ENCODE data around the gene WDR70. TPM values are rescaled to one million over a fixed set of nuclear protein-coding genes. Genes with fewer than 3 reads are reported as not detected.
"Not testable (repeated sequence)": the region's sequence is repeated elsewhere in the genome, so short reads cannot be mapped to it uniquely, and the experiment has no call there.

WDR70 gene
- total RNA-seq, 1 experiment from 2014 or later: 32.4 TPM

DNA sequence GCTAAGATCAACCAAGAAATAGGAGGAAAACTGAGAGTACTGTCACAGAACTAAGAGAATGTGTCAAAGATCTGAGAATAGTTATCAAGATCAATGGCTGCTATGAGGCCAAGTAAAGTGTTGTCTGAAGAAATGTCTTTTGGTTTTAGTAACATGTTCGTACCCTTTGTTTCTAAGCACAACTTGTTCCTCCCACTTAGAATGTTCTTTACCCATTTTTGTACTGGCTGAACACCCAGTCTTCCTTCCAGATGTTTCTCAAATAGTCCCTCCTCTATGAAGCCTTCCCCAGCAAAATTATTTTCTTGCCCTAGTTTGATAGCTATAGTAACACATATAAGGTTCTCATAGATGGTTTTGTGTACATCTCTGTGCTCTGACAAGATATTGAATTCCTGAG lies 191.5 kb downstream of the WDR70 start:
- no peak for DNase-seq (ENCODE audit: low read depth)

DNA sequence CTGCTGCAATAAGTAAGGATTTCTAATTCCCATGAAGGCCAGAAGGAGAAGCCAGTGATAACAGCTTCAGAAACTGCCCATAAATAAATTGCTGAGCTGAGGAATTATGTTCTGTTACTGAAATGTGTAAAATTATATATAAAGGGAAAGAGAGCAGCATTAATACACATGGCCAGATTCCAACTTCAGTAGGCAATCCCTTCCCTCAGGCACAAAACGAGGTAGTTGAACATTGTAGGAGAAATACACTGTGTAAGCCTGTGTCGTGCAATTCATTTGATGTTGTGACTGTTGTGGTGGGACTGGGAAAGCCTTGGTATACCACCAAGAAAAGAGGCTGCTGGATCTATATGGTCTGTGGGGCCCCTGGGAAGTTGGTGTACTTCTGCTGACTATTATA lies 192.9 kb downstream of the WDR70 start:
- no peak for DNase-seq (ENCODE audit: low read depth)

DNA sequence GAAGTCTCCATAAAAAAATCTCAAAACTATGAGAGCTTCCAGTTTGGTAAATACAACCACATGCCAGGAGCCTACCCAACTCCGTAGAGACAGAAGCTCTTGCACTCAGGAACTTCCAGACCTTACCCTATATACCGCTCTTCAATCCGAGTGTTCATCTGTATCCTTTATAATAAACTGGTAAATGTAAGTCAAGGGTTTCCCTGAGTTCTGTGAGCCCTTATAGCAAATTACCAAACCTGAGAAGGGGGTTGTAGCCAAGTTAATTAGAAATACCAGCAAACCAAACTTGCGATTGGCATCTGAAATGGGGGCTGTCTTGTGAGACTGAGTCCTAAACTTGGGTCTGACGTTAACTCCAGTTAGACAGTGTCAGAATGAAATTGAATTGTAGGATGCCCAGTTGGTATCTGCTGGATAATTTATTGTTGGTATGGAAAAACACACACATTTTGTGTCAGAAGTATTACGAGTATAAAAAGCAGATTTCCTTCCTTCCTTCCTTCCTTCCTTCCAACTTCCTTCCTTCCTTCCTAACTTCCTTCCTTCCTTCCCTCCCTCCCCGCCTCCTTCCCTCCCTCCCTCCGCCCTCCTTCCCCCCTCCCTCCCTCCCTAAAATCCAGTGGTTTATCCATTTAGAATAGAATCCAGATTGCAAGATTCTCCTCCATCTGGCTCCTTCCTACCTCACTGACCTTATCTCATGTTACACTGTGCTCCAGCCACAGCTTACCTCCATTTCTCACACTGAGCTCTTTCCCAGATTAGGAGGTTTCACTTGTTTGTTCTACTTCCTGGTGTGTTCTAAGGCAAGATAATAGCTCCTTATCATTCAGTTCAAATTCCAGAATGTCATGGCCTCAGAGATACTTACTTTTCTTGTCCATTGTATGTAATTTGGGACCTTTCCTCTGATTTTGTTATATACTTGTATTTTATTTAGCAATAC lies 196.7 kb downstream of the WDR70 start:
- DNase-seq (ENCODE audit: low read depth): no peak

DNA sequence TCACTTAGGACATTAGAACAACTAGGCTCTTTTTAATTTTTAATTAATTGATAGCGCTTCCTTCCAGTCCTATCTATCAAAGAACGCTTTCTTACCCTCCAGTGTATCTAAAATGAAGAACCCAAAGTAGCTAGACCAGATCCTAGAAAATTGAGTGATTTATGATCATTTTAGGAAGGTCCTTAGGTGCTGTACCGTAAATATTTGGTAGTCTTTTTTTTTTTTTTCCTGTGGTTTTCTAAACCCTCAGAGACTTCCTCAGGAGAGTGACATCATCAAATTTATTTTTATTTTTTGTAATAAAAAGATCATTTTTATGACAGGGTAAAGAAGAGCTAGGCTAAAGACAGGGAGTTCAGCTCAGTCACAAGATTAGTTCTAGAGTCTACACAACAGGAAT lies 197.4 kb downstream of the WDR70 start:
- DNase-seq (ENCODE audit: low read depth): no peak

DNA sequence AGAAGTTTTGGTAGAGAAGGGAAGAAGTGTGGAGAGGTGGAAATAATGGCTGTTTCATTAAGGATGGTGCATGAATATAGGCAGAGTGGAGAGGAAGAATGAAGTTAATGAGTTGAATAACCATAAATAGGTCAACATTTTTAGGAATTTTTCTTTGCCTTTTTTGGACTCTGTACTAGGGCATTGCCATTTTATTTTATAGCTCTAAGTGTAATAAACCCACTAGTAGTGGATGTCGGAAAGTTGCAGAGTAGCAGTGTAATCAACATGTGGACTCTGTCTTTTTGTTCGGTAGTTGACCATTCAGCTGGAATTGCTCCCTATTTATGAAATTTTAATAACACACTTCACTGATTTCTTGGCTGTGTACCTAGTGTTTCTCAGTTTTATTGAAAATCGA lies 199.1 kb downstream of the WDR70 start:
- no peak for DNase-seq (ENCODE audit: low read depth)

DNA sequence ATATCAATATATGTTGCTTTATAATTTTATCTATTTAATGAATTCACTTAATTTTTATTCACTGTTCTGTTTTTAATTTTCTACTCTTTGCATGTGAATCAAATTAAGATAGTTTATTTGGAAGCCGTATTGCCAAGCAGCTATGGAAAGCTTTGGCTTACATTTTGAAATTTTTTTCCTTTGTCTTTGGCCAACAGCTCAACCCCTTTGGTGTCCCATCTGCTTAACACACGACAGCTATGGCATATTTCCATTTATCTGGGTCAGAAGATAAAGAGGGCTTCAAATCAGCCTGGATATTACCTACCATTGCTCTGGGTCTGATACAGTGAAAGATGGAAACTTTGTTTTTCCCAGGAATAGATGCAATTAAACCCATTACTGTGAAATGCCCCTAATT lies 201.0 kb downstream of the WDR70 start:
- no peak for DNase-seq (ENCODE audit: low read depth)

DNA sequence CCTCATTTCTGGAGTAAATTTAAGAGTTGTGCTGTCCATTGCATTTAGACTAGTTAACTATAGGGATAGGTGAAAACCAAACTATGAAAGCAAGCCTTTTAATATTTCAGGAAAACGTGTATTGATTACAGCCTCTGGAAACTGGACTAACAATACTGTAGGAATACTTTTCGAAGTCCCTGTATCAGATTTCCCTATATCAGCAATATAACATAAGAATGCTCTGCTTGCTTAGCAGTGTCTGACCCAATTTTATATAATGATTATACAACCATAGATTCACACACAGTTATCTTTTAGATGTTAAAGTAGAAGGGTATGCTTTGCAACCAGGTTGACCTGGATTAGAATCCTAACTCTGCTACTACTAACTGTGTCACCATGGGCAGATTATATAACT lies 203.1 kb downstream of the WDR70 start:
- DNase-seq (ENCODE audit: low read depth): no peak

DNA sequence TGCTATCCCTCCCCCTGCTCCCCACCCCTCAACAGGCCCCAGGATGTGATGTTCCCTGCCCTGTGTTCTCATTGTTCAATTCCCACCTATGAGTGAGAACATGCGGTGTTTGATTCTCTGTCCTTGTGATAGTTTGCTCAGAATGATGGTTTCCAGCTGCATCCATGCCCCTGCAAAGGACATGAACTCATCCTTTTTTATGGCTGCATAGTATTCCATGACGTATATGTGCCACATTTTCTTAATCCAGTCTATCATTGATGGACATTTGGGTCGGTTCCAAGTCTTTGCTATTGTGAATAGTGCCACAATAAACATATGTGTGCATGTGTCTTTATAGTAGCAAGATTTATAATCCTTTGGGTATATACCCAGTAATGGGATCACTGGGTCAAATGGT lies 214.2 kb downstream of the WDR70 start:
- not testable (repeated sequence) for DNase-seq (ENCODE audit: low read depth)

DNA sequence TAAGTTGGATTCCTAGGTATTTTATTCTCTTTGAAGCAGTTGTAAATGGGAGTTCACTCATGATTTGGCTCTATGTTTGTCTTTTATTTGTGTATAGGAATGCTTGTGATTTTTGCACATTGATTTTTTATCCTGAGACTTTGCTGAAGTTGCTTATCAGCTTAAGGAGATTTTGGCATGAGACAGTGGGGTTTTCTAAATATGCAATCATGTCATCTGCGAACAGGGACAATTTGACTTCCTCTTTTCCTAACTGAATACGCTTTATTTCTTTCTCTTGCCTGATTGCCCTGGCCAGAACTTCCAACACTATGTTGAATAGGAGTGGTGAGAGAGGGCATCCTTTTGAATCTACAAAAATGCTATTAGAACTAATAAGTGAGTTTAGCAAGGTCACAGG lies 215.7 kb downstream of the WDR70 start:
- not testable (repeated sequence) for DNase-seq (ENCODE audit: low read depth)

DNA sequence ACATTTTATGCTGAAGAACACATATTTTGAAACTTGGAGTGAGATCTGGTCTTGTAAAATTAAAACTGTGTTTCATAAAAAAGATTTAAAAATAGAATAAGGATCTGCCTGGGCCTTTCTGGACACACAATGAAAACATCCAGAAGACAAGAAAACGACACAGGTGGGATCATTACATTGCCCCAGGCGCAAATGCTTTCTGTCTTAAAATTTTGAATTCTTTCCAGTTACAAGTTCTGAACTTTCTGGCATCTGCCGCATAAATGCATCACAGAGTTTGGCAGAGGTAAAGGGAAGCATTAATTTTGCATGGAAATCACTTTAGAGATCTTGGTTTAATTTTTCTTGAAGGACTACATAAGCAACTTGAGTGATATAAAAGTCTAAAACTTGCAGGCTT lies 219.6 kb downstream of the WDR70 start:
- no peak for DNase-seq (ENCODE audit: low read depth)

DNA sequence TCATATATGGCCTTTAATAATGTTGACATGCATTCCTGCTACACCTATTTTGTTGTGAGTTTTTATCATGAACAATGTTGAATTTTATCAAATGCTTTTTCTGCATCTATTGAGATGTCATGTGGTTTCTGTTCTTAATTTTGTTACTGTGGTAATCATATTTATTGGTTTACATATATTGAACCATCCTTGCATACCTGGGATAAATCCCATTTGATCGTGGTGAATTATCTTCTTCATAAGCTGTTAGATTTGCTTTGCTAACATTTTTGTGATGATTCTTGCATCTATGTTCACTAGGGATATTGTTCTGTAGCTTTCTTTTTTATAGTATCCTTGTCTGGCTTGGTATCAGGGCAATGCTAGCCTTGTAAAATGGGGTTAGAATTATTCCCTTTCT lies 222.0 kb downstream of the WDR70 start:
- DNase-seq (ENCODE audit: low read depth): no peak

DNA sequence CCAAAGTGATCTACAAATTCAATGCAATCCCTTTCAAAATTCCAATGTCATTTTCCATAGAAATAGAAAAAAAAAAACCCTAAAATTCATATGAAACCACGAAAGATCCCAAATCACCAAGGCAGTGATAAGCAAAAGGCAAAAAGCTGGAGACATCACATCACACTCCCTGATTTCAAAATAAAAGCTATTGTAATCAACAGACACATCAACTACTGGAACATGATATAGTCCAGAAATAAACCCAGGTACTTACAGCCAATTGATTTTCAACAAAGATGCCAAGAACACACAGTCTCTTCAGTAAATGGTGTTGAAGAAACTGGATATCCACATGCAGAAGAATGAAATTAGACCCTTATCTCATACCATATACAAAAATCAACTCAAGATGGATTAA lies 224.0 kb downstream of the WDR70 start:
- no peak for DNase-seq (ENCODE audit: low read depth)

DNA sequence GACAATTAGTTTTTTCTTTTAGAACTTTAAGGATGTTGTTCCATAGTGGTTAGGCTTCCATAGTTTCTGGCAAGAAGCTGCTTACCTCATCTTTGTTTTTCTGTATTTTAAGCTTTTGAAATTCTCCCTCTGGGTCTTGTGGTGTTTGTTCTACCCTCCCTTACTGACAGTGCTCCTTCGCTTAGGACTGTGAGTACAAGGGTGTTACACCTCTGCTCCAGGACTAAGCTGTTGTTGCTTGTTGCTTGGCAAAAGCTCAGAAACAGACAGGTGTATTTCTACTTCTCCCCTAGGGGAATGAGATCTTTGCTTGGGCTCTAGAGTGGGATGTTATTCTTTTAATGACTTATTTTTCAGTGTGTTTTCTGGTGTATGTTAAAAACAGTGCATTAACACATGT lies 225.2 kb downstream of the WDR70 start:
- DNase-seq (ENCODE audit: low read depth): no peak

DNA sequence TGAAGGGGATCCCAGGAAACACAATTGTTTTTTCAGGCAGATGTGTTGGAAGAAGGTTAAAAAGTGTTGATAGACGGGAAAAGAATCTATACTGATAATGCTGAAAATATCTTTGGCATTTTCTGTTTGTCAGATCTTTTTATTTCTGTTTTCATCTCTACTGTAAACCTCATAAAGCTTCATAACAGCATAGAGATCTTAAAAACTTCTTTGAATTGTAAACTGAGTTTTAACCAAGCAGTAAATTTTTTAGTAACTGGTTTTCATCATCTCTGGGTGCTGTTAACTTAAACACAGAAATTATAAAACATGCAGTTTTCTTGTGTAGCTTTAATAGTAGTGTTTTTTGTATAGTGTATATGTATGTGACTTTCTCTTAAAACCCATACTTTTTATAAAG lies 227.0 kb downstream of the WDR70 start:
- DNase-seq (ENCODE audit: low read depth): no peak

DNA sequence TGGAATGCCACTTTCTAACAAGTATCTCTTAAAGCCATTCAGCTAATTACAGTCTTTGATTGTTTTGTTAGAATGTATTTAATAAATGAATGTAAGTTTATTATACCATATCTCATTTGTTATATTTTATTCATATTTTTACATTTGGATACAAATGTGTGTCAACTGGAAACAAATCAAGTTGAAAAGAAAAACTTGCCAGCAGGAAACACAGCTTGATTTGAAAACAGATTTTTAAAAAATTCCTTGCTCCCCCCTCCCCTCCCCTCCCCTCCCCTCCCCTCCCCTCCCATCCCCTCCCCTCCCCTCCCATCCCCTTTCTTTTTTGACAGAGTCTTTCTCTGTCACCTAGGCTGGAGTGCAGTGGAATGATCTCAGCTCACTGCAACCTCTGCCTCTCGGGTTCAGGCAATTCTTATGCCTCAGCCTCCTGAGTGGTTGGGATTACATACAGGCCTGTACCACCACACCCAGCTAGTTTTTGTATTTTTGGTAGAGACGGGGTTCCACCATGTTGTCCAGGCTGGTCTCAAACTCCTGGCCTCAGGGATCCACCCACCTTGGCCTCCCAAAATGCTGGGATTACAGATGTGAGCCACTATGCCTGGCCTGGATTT lies 227.6 kb downstream of the WDR70 start:
- DNase-seq (ENCODE audit: low read depth): no peak

DNA sequence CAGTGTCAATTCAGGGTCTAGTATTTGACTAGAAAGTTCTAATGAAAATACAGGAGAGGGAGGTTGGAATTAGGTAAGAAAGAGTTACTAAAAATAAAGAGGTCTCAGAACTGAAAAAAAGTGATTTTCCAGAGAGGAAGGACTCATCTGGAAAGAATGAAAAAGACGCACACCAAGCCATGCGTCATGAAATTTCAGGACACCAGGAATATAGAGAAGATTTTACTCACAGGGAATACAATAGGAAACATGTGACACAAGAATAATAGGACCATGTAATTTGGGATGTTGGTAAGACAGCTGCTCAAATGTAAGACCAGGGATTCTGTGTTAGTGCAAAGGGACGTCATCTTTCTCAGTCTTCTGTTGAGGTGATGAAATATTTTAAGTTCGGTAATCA lies 236.1 kb downstream of the WDR70 start:
- peak; percentile 82 for DNase-seq (ENCODE audit: low read depth)

DNA sequence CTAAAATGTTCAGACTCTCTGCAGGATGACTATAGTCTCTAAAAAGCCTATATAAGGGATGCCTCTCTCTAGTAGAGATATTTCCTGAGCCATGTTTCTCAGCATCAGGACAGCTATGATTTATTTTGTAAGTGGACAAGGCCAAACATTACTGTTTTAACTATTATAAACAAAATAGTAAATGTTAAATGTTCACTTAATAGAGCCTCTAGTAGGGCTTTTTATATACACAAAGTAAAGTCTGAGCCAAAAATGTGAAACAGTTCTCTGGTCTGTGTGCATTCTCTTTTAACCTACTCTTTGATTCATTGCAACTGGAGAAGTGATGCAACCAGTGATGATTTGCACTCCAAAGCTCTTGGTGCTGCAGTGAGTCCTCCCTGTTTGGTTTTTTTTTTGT lies 240.2 kb downstream of the WDR70 start:
- DNase-seq (ENCODE audit: low read depth): peak; percentile 5

DNA sequence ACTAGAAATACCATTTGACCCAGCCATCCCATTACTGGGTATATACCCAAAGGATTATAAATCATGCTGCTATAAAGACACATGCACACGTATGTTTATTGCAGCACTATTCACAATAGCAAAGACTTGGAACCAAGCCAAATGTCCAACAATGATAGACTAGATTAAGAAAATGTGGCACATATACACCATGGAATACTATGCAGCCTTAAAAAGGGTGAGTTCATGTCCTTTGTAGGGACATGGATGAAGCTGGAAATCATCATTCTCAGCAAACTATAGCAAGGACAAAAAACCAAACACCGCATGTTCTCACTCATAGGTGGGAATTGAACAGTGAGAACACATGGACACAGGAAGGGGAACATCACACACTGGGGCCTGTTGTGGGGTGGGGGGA lies 243.2 kb downstream of the WDR70 start:
- not testable (repeated sequence) for DNase-seq (ENCODE audit: low read depth)

DNA sequence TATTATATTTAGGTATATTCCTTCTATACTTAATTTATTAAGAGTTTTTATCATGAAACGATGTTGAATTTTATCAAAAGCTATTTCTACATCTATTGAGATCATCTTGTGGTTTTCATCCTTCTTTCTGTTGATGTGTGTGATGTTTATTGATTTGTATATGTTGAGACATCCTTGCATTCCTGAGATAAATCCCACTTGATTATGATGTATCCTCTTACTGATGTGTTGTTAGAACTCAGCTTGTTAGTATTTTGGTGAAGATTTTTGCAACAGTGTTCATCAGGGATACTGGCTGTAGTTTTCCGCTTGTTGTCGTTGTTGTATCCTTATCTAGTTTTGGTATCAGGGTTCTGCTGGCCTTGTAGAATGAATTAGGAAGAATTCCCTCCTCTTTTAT lies 247.1 kb downstream of the WDR70 start:
- DNase-seq (ENCODE audit: low read depth): no peak

DNA sequence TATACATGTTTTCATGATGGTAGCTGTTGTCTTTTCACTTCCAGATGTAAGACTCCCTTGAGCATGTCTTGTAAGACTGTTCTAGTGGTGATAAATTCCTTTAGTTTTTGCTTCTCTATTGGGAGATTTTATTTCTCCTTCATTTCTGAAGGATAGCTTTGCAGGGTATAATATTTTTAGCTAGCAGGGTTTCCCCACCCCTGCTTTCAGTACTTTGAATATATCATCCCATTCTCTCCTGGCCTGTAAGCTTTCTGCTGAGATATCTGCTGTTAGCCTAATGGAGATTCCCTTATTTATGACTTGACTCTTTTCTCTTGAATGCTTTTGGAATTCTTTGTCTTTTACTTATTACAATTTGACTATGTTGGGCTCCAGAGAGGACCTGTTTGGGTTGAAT lies 249.8 kb downstream of the WDR70 start:
- no peak for DNase-seq (ENCODE audit: low read depth)

DNA sequence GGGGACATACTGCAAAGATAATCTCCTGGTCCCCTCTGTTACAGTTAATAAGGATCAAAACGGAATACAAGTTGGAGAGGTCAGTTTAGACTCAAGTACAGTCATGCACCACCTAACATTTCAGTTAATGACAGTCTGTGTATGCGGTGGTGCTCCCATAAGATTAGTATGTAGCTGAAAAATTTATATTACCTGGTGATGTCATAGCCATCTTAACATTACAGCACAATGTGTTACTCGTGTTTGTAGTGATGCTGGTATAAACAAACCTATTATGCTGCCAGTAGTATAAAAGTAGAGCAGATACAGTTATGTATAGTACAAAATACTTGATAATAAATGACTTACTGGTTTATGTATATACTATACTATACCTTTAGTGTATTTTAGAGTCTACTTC lies 252.8 kb downstream of the WDR70 start:
- DNase-seq (ENCODE audit: low read depth): no peak

DNA sequence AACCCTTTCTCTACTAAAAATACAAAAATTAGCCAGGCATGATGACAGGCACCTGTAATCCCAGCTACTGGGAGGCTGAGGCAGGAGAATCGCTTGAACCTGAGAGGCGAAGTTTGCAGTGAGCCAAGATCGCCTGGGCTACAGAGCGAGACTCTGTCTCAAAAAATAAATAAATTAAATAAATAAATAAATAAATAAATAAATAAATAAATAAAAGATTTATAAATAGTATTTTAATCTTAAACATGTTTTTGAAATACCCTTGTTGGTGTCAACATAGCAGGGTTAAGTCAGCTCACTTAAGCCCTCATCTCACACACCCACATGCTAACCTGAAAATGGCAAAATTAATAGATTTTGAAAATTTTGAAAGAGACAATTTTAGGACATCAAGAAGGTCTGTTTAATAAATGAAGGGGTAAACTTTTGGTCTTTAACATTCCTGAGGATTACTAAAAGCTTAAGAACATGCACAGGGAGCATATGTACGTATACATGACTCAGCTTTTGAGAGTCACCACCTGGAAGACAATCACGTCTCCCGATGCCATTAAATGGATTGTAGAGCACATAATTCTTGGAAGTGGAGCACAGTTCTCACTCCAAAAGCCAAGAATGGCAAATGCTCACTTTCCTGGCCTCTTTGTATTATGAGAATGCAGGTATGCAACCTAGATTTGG lies 258.2 kb downstream of the WDR70 start:
- no peak for DNase-seq (ENCODE audit: low read depth)

DNA sequence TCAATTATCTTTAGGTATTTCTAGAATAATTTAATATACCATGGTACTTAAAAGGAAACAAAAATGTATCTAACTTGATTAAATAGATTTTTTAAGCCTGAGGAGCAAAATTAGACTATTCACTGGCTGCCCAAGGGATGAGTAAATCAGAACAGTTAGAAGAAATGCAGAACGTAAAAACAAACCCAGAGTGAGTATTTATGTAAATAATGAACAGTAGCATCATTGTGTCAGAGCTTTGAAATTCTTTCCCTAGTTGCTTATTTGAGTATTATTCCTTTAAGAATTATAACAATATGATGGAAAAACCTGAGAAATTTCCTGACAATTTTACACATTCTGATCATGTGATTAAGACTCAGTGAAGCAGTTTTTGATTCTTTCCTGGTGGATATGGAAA lies 259.8 kb downstream of the WDR70 start:
- no peak for DNase-seq (ENCODE audit: low read depth)

Measured in M059J (cell line).